ENCODE data around the gene UGGT2.

- TF ChIP-seq POLR2A (IDR thresholded peaks at IDR 0.05): no peak
- no peak for TF ChIP-seq CTCF (IDR thresholded peaks at IDR 0.05)
These were observed 154.9 kb downstream of the UGGT2 start for GRCh38 chr13:95898256-95898655.

Data from Peyer's patch (tissue), 4 donors.